GM12872 (cell line): Measurements from ENCODE around the gene ADISSP.

ENCODE experiments used
- TF ChIP-seq, protein P1 (sequence below): IDR thresholded peaks from 3 replicates; pipeline ENCODE4 v1.5.1; 2011; ENCODE audit warnings: low read depth, mild to moderate bottlenecking, low read length, moderate library complexity; ENCODE audit not compliant: insufficient read depth

The ADISSP gene

DNA sequence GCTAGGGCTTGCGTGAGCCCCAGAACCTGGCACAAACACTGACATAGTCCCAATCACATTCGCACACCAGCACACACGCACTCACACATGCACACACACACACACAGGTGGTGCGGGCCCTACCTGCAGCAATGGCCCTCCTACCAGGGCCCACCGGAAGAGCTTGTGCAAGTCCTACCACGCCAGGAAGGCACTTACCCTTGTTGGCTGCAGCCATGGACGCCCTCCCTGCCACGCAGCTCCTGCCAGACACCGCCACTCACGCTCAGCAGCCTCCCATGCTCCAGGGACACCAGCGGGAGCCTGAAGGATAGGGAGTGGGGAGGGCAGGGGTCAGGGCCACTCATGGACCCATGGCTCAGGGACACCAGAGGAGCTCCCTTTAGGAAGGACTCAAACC lies 7.7 kb downstream of the ADISSP start:
- TF ChIP-seq, protein P1, sequence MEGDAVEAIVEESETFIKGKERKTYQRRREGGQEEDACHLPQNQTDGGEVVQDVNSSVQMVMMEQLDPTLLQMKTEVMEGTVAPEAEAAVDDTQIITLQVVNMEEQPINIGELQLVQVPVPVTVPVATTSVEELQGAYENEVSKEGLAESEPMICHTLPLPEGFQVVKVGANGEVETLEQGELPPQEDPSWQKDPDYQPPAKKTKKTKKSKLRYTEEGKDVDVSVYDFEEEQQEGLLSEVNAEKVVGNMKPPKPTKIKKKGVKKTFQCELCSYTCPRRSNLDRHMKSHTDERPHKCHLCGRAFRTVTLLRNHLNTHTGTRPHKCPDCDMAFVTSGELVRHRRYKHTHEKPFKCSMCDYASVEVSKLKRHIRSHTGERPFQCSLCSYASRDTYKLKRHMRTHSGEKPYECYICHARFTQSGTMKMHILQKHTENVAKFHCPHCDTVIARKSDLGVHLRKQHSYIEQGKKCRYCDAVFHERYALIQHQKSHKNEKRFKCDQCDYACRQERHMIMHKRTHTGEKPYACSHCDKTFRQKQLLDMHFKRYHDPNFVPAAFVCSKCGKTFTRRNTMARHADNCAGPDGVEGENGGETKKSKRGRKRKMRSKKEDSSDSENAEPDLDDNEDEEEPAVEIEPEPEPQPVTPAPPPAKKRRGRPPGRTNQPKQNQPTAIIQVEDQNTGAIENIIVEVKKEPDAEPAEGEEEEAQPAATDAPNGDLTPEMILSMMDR, result no peak

DNA sequence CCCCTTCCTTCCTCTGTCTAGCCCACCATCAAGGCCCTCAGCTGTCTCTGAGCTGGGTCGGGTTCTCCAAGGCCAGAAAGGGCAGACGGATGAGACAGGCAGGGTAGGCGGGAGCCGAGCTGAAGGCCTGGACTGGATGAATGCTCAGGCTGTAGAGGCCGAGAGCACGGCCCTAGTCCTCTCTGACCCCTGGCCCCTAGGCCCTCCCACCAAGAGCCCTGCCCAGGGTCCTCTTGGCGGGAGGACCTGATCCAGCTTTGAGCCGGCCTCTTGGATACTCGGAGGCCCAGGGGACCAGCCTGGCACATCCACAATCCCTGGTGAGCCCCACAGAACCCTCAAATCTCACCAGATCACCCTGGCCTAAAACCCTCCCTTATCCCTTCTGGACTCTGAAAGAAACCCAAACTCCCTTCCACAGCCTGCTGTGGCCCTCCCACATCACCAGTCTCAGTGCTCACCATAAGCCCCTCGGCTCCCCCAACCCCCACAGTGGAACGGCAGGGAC lies 8.2 kb downstream of the ADISSP start:
- TF ChIP-seq, protein P1, result no peak

DNA sequence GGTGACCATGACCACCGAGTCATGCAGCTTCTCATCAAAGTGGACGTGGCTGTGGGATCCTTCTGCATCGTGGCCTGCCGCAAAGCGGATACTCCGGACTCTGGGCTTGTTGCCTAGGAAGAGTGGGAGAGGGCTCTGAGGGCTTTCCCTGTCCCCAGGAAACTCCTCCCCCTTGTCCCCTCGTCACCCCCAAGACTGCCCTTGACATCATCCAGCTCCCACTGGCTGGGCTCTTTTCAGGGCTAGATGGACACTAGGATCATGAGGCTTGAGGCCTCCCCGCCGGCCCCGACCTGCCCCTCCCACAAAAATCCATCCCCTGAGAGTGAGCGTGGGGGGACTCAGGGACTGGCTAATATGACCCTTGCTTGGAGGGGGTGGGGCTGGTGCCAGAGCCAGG lies 9.0 kb downstream of the ADISSP start:
- TF ChIP-seq, protein P1, result no peak

DNA sequence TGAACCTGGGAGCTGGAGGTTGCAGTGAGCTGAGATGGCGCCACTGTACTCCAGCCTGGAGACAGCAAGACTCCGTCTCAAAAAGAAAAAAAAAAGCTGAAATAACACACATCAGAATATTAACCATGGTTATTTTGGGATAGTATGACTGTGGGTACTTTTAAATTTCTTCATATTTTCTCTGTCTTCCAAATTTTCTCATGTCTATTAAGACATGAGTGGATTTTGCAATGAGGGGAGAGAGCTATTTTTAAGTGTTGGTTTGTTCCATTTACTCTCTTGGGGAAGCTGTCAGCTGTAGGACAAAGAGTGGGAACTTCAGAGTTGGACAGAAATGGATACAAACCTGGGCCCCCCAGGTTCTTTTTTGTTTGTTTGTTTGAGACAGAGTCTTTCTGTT lies 10.3 kb downstream of the ADISSP start:
- TF ChIP-seq, protein P1, result no peak

DNA sequence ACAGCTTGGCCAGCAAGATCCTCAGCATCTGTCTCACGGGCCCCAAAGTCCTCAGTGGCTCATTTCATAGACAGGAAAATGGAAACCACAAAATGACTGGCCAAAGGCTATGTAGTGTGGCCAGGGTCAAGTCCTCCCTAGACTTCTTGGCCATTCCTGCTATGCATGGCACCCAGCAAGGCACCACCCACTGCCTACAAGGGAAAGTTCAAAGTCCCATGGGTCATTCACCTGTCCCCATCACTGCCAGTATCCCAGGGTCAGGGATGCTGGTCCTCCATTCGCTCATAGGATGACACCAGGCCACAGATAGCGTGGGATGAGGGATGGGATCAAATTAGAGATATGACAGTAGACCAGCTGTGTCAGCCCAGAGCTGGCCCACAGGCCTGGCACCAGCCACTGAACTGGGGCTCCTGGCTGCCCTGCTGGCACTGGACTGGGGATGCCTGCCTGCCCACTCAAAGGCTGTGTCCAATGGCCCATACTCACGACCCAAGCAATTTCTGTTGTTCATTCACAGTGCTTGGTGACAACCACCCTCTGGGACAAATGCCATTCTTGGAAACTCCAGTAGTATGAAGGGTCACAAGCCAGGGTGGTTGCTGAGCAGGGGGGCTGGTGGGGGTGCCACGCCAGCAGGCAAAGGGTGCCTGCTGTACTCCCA lies 11.6 kb downstream of the ADISSP start:
- TF ChIP-seq, protein P1, result no peak

DNA sequence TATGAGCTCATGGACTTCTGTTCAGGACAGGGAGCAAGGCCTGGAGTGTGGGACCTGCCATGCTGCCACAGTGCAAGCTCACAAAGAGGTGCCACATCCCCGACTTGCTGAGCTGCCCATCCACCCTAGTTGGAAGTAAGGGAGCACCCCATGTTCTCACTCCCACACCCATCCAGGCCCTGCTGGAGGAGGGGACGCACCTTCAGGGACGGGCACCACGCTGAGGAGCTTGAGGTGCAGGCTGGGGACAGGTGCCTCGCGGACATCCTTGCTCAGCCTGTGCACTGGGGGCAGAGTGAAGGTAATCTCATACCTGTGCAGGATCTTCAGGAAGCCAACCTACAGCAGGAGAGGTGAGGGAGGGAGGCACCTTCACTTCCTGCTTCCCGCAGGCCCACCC lies 12.3 kb downstream of the ADISSP start:
- TF ChIP-seq, protein P1, result no peak

DNA sequence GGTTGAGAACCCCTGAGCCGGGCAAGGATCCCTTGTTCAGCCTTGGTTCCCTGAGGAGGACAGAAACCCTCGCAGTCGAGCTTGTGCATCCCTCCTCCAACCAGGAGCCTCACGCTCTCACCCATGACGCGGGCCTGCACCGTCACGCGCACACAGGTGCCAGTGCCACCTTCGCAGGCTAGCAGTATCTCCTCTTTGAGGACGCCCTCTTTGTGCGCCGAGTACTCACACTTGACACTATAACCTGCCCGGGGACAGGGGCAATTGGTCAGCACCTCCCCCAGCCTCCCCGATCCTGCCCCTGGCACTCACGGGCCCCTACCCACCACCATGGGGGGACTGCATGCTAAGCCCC lies 13.3 kb downstream of the ADISSP start:
- TF ChIP-seq, protein P1, result no peak
